Dermis blood vessel endothelial cell (primary cell): ENCODE results near the gene SNX9. TPM values are rescaled to one million over a fixed set of nuclear protein-coding genes. Genes with fewer than 3 reads are reported as not detected.
"Not testable (repeated sequence)": the region's sequence is repeated elsewhere in the genome, so short reads cannot be mapped to it uniquely, and the experiment has no call there.

ENCODE experiments used
- DNase-seq: peaks from one replicate; pipeline ENCODE4 v3.0.0; 2010
- total RNA-seq: library from RNA; depleted of rRNA; stranded (reverse); fragments of >200 nt; gene quantifications from 2 replicates; pipeline ENCODE4 v1.2.3, GENCODE V29; 2014

Gene SNX9
- total RNA-seq, 1 donor from 2014 or later: 51.4 TPM

- peak; percentile 57 for DNase-seq
These were observed 106.0 kb downstream of the SNX9 start for GRCh38 chr6:157929076-157929475.

DNA sequence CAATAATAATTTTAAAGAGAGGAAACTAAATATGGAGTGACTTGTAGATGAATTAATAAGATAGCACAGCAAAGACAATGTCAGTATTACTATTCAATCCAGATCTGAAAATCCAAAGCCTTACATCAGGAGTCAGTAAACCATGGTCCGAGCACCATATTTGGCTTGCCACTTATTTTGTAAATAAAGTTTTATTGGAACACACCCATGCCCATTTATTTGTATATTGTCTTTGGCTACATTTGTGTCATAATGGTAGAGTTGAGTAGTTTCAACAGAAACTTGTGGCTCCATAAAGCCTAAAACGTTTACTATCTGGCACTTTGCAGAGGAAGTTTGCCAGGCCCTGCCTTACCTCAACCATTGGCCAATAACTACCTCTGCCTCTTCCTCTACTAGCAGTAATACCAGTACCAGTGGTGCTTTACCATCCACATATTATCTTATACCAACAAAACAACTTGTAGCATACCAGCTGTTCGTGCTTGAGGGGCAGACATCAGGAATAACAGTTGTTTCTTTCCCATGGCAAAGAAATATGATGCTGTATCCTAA is 106.8 kb downstream of the SNX9 start:
- no peak for DNase-seq

- DNase-seq: no peak
These were observed 112.7 kb downstream of the SNX9 start for GRCh38 chr6:157935786-157936185.

DNA sequence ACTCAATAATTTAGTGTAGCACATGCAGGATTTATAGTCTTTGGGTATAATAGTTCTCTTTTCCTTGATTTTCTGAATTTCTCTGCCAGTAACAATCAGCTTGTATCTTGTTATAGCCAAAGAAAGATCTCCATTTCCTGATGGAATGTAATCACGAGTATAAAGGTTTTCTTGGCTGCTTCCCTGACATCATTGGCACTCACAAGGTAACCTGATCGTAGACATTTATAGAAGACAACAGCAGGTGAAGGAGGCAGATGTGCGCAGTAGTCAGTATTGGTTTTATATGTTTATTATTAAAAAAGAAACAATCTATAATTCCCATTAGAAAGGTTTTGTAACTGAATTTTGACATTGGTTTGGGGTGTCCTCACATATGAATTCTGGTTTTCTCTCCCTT is 114.3 kb downstream of the SNX9 start:
- DNase-seq: no peak

DNA sequence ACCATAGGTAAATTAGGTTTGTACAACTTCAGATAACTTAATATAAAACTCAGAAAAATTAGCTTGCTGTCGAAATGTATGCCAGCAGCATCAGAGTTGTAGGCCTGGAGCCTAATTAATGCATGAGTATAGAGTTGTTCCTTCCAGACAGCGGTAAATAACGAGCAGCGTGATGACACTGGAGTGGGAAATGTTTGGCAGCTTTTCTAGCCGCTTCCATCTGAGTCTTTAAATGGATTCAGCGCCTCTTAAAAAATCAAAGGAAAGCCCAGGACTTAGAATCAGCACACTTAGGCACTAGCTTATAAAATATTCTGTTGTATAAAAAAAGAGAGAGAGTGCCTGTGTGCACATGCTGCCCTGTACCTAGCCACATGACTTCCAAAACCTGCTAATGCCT is 114.9 kb downstream of the SNX9 start:
- DNase-seq: no peak

- not testable (repeated sequence) for DNase-seq
These were observed 117.5 kb downstream of the SNX9 start for GRCh38 chr6:157940375-157941036.

GRCh38 chr6:157941101-157941863 is 118.2 kb downstream of the SNX9 start:
- DNase-seq: no peak

- DNase-seq: no peak
These were observed 119.3 kb downstream of the SNX9 start for GRCh38 chr6:157942351-157942750.

- DNase-seq: no peak
These were observed 120.4 kb downstream of the SNX9 start for GRCh38 chr6:157943249-157943963.

DNA sequence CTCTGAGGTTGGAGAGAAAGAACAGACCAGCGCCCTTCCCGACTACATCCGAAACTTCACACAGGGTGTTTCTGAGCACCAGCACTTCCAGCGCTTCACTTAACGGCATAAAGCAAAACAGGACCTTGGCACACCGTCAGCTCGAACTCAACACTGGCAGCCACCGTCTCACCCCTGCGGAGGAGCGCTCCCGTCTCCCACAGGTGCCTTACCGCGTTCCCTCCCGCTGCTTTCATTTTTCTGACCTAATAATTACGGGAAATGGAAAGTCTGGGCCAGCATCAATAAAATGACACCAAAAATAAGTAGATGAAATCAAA is 120.9 kb downstream of the SNX9 start:
- DNase-seq: no peak

DNA sequence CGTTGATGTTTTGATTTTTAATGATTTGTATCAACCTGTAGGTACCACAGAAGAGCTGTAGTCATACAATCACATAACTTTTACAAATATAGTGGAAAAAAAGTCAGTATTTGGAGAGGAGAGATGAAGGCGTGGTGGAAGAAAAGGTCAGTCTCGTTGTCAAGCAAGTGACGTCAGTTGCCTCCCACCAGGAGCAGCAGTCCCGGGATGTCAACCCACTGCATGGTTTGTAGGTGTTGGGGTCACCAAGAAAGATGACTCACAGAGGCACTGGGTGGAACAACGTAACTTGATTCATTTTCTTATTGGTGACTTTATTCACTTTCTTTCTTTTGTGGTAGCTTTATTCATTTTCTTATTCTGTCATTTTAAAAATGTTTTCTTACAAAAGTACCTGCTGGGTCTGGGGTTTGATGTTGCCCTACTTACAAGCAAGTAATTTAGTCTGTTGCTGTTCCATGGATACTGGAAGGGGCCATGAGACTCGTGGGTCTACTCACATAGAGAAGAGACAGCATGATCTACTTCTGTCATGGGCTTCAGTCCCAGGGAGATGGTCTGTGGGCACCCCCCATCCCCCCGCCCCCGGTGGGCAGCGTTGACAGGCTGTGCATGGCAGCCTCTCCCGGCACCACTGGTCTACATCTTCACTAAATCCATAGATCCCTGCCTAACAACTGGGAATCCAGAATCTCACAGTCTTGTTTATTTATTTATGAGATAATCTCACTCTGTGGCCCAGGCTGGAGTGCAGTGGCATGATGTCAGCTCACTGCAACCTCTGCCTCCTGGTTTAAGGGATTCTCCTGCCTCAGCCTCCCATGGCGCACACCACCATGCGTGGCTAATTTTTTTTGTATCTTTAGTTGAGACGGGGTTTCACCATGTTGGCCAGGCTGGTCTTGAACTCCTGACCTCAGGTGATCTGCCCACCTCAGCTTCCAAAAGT is 122.2 kb downstream of the SNX9 start:
- no peak for DNase-seq

GRCh38 chr6:157946053-157946617 is 123.1 kb downstream of the SNX9 start:
- no peak for DNase-seq

GRCh38 chr6:157946865-157947532 is 124.0 kb downstream of the SNX9 start:
- DNase-seq: peak; percentile 22

DNA sequence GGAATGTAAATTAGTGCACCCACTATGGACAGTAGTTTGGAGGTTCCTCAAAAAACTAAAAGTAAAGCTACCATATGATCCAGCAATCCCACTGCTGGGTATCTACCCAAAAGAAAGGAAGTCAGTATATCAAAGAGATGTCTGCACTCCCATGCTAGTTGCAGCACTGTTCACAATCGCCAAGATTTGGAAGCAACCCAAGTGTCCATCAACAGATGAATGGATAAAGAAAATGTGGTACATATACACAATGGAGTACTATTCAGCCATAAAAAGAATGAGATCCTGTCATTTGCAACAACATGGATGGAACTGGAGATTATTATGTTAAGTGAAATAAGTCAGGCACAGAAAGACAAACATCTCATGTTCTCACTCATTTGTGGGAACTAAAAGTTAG is 127.9 kb downstream of the SNX9 start:
- DNase-seq: not testable (repeated sequence)

DNA sequence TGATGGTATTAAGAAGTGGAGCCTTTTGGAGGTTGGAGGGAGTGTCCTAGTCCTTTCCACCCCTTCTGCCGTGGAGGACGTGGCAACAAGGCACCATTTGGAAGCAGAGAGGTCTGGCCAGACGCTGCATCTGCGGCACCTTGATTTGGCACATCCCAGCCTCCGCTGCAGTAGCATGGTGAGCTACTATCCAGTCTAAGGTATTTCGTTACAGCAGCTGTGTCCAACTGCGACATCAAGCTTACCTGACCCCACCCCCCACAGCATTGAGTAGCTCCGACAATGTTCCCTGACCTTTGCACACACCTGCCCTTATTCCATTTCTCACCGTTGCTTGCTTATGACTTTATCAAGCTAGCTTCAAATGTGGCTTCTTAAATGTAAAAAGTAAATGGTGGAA is 128.8 kb downstream of the SNX9 start:
- DNase-seq: no peak

- peak; percentile 53 for DNase-seq
These were observed 129.9 kb downstream of the SNX9 start for GRCh38 chr6:157952861-157953351.

DNA sequence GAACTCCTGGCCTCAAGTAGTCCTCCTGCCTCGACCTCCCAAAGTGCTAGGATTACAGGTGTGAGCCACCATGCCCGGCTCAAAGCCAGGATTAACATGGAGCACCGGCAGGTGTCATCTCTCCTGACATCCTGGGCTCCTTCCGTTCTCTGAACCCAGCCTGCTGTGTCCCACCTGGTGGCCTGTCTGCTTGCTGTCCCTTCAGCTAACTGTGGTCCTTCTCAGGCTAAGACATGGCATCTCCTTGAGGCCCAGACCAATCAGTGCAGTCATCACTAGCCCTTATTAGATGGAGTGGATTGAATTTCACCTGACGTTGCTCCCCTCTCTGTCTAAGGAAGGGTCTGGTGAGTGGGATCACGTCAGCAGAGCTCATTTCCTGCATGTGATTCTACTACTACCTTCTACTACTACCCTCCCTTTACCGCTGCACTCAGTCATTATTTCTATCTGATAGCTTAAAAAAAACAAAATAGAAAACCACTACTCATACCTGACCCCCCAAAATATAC is 130.6 kb downstream of the SNX9 start:
- DNase-seq: peak; percentile 62

GRCh38 chr6:157954150-157955117 is 131.4 kb downstream of the SNX9 start:
- DNase-seq: peak; percentile 64

DNA sequence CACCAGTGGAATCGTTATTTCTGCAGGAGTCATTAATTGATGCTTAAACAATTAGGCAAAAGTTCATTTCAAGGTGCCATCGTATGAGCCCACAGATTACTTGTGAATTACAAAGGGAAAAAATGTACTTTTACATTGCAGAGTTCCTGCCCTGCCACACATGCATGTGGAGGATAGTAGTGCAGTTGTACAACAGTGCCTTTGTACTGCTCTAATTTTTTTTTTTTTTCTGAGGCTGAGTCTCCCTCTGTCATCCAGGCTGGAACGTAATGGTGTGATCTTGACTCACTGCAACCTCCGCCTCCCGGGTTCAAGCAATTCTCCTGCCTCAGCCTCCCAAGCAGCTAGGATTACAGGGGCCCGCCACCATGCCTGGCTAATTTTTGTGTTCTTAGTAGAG is 132.6 kb downstream of the SNX9 start:
- no peak for DNase-seq
